Skeletal muscle tissue (tissue), 4 donors: Measurements from ENCODE around the gene DPY19L1. TPM values are rescaled to one million over a fixed set of nuclear protein-coding genes. Genes with fewer than 3 reads are reported as not detected.

Experiments used
- H3K27ac ChIP-seq: one replicate; pipeline ENCODE4 v1.7.0; 2013; ENCODE audit warnings: mild to moderate bottlenecking, low read depth, low read length, inconsistent platforms
- H3K27me3 ChIP-seq, 3 donors: one replicate each; pipeline ENCODE4 v1.7.0; 2013; ENCODE audit warnings: low read length in 3 of 3; ENCODE audit not compliant: control insufficient read depth in 3 of 3, insufficient read depth in 3 of 3
- H3K36me3 ChIP-seq, 3 donors: one replicate each; pipeline ENCODE4 v1.7.0; 2013; ENCODE audit warnings: low read length in 3 of 3; ENCODE audit not compliant: control insufficient read depth in 3 of 3, insufficient read depth in 3 of 3
- H3K4me1 ChIP-seq, 3 donors: one replicate each; pipeline ENCODE4 v1.7.0; 2013; ENCODE audit warnings: low read length in 3 of 3, mild to moderate bottlenecking in 3 of 3; ENCODE audit not compliant: control insufficient read depth in 3 of 3, insufficient read depth in 3 of 3
- H3K4me3 ChIP-seq, 3 donors: one replicate each; pipeline ENCODE4 v1.7.0; 2013; ENCODE audit warnings: low read length in 3 of 3
- H3K9ac ChIP-seq, 3 donors: one replicate each; pipeline ENCODE4 v1.7.0; 2013; ENCODE audit warnings: low read length in 3 of 3, mild to moderate bottlenecking in 3 of 3, moderate library complexity in 2 of 3, low read depth in 1 of 3
- H3K9me3 ChIP-seq, 3 donors: one replicate each; pipeline ENCODE4 v1.7.0; 2013; ENCODE audit warnings: low read length in 3 of 3; ENCODE audit not compliant: control insufficient read depth in 3 of 3
- total RNA-seq: library from RNA; depleted of rRNA; stranded (reverse); fragments of >200 nt; gene quantifications from one replicate; pipeline ENCODE4 v1.2.3, GENCODE V29; 2014
- donor health status: Osteomylitis.

DPY19L1 gene
- total RNA-seq, 1 donor from 2014 or later = 20.4 TPM

DNA sequence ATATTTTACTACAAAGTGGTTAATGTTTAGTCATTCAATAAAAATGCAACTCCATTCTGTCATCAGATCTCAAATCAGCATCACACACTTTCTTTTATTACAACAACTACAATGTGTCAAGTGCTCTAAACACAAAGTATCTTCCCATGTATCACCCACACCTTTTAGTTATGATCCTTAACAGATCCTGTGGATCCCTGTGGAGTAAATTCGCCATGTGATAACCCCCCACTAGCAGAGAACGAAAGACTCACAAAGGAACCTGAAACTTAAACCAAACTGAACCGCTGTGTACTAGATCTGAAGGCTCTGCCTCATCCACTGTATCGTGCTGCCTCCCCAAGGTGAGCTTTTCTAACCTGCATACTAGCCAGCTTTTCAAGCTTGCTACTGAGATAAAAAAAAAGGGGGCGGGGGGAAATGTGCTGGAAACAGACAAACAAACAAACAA, 1.7 kb downstream of the DPY19L1 start:
- Histone ChIP-seq H3K4me3 (no peak overlapping the region), H3K9me3 (no peaks in the 10 kb centered on the region), H3K27ac (no peak overlapping the region), H3K9ac (no peak overlapping the region), H3K27me3 (no peaks in the 10 kb centered on the region), H3K4me1 (peaks cover 9 to 15% (median 9%) of the 10 kb centered on the region in 3 donors), H3K36me3 (no peaks in the 10 kb centered on the region)

DNA sequence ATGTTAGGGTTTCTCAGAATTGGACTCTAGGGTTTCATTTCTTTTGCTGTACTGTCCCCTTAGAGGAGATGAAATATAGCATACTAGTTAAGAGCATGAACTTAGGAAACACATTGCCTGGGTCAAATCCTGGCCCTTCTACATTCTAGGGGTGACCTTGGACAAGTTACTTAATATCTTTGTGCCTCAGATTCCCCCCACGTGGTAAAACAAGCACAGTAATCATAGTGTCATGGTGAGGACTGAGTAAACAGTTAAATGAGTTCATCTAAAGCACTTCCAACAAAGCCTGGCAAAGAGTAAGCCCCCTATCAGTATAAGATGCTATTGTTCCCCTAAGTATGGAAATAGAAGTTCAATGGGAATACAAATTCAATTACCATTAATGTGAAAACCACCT, 5.1 kb downstream of the DPY19L1 start:
- Histone ChIP-seq H3K27ac (no peak overlapping the region), H3K4me3 (no peak overlapping the region), H3K4me1 (peaks cover 3 to 9% (median 5%) of the 10 kb centered on the region in 3 donors)

DNA sequence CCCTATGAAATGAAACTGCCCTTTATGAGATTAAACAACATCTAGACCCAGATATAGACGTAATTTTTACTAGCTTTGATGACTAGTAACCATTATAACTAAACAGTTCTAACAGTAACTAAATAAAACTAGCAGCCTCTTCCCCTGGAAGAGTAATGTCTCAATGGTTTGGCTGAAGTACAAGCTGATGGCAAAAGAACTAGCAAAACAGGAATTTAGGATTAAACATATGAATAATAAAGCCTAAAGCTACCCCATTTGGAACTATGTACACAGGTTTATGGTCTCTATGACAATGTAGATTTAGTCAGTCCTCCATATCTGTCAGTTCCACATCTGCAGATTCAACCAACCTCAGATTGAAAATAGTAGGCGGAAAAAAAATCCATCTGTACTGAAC, 6.4 kb downstream of the DPY19L1 start:
- Histone ChIP-seq H3K4me3 (no peak overlapping the region), H3K36me3 (no peaks in the 10 kb centered on the region), H3K27ac (no peak overlapping the region), H3K4me1 (peaks cover 0 to 2% (median 0%) of the 10 kb centered on the region in 3 donors), H3K27me3 (no peaks in the 10 kb centered on the region), H3K9me3 (no peaks in the 10 kb centered on the region), H3K9ac (no peak overlapping the region)

More for the DNA sequence above, 5.1 kb downstream of the DPY19L1 start:
- Histone ChIP-seq H3K9me3 (no peaks in the 10 kb centered on the region), H3K36me3 (no peaks in the 10 kb centered on the region), H3K27me3 (no peaks in the 10 kb centered on the region), H3K9ac (no peak overlapping the region)

DNA sequence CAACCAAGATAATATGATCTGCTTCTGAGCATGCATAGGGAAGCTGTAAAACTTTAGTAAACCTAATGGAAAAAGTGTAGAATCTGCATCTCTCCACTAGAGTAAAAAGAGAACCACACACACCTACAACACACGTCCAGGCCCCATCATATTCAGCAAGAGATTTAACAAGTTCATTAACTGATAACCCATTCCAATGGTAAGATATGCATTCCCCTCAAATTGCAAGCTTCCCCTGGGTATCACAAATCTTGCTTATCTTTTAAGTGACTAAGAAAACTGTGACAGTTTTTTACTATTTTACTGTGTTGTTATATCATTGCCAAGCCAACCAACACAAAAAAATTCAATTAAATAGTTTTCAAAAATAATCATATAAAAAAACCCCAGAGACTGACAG, 8.0 kb downstream of the DPY19L1 start:
- no peaks in the 10 kb centered on the region for H3K27me3 ChIP-seq
- no peaks in the 10 kb centered on the region for H3K9me3 ChIP-seq
- no peak overlapping the region for H3K4me3 ChIP-seq
- no peaks in the 10 kb centered on the region for H3K36me3 ChIP-seq
- no peak overlapping the region for H3K27ac ChIP-seq
- H3K9ac ChIP-seq = no peak overlapping the region
- H3K4me1 ChIP-seq = no peaks in the 10 kb centered on the region

DNA sequence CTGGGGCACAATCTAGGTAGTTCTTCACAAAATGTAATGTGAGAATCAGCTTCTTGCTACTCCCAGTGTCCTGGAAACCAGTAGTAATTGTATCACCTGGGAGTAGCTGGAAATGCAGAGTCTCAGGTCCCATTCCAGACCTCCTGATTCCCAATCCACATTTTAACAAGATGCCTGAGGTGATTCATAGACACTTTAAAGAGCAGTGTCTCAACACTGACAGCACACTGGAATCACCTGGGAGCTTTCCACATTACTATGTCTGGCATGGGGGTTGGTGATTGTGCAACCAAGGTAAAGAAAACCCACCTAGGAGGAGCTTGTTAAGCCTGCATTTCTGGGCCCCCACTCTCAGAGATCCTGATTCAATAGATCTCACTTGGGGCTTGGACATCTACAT, 11.1 kb downstream of the DPY19L1 start:
- H3K27me3 ChIP-seq = no peaks in the 10 kb centered on the region
- no peaks in the 10 kb centered on the region for H3K36me3 ChIP-seq
- H3K27ac ChIP-seq = no peak overlapping the region
- no peaks in the 10 kb centered on the region for H3K9me3 ChIP-seq
- H3K9ac ChIP-seq = no peak overlapping the region
- no peaks in the 10 kb centered on the region for H3K4me1 ChIP-seq
- H3K4me3 ChIP-seq = no peak overlapping the region

DNA sequence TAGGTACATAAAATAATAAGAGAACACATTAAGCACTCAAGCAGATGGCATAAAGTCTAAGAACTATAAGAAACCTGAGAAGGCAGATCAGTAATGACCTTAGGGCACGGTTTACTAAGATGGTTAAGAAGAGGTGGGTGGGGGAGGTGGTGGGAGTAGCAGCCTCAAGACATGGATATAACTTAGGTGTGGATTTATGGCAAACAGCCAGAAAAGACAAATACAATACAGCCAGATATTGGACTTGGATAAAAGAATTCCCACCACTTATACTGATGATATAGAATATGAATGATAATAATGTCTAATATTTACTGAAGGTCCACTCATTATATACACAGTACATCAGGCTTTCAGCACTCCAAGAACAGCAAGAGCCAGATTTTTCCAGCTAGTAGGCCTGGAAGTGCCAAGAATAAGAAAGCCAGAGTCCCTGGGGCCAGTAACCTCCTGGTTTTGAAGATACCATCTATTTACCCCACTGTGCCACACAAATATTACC, 11.9 kb downstream of the DPY19L1 start:
- H3K27me3 ChIP-seq = no peaks in the 10 kb centered on the region
- H3K36me3 ChIP-seq = no peaks in the 10 kb centered on the region
- no peaks in the 10 kb centered on the region for H3K9me3 ChIP-seq
- no peak overlapping the region for H3K9ac ChIP-seq
- H3K4me3 ChIP-seq = no peak overlapping the region
- H3K27ac ChIP-seq = no peak overlapping the region
- H3K4me1 ChIP-seq = no peaks in the 10 kb centered on the region

DNA sequence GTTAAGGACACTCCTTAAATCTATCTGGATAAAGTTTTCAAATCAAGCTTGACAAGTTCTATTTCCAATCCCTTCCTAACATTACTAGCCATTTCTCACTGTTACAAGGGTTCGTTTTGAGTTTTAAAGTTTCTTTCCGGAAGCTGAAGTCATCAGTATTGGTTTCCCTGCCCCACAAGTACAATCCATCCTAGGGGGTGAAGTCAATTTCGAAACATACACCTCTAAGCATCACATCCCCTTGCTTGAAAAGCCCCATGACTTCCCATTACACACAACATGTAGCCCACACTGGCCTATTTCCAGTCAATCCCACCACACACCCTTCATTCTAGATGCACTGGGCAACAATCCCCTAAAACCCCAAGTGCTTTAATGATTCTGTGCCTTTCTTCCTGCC, 13.0 kb downstream of the DPY19L1 start:
- Histone ChIP-seq H3K27ac (no peak overlapping the region), H3K9ac (no peak overlapping the region), H3K4me1 (no peaks in the 10 kb centered on the region), H3K27me3 (no peaks in the 10 kb centered on the region), H3K9me3 (no peaks in the 10 kb centered on the region), H3K4me3 (no peak overlapping the region), H3K36me3 (no peaks in the 10 kb centered on the region)

DNA sequence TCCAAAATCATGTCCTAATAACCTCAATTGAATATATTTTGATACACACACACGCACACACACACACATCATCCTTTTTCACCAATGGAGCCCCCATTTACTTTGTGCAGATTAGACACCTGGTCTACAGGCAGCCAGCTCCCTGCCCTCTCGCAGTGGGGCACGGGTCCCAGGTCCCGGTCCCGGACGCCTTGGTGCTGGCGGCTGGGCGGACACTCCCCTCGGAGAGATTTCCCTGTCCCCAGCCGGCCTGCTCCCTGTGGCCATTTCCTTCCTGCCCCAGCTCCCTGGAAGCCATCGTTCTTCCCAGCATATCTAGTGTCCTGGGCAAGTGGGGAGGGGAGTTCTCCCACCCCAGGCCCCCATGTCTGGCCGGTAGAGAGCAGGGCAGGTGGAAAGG, 14.6 kb downstream of the DPY19L1 start:
- Histone ChIP-seq H3K36me3 (no peaks in the 10 kb centered on the region), H3K27me3 (no peaks in the 10 kb centered on the region), H3K9ac (no peak overlapping the region), H3K4me1 (no peaks in the 10 kb centered on the region), H3K27ac (no peak overlapping the region), H3K4me3 (no peak overlapping the region), H3K9me3 (no peaks in the 10 kb centered on the region)

DNA sequence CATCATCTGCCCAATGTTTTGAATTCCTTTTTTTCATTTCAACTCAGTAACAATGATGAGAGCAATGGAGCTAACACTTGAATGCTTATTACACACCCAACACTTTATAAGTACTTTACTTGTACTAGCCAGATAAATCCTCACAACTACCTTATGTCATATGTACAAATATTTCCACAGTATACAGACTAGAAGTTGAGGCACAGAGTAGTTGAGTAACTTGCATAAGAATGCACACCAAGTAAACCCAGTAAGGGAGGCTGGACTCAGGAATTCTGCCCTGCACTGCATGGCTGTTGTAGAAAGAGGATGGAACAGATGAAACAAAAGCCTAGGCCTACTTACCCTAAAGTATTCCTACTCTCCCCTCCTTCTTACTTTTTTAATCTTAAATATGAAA, 15.8 kb downstream of the DPY19L1 start:
- H3K36me3 ChIP-seq = no peaks in the 10 kb centered on the region
- H3K9me3 ChIP-seq = no peaks in the 10 kb centered on the region
- no peaks in the 10 kb centered on the region for H3K4me1 ChIP-seq
- no peak overlapping the region for H3K9ac ChIP-seq
- H3K27me3 ChIP-seq = no peaks in the 10 kb centered on the region
- no peak overlapping the region for H3K27ac ChIP-seq
- no peak overlapping the region for H3K4me3 ChIP-seq

DNA sequence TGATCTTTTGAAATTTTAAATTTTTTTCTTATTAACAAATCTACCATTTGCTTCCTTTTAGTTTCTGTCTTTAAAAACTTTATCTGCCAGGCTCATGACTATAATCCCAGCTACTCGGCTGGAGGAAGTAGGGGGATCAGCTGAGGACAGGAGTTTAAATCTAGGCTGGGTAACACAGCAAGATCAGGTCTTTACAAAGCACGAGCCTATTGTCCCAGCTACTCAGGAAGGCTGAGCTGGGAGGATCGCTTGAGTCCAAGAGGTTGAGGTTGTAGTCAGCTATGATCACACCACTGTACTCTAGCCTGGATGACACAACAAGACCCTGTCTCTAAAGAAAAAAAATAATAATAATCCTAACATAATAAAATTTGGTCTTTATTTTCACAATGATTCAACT, 17.5 kb downstream of the DPY19L1 start:
- no peak overlapping the region for H3K4me3 ChIP-seq
- no peaks in the 10 kb centered on the region for H3K27me3 ChIP-seq
- H3K9ac ChIP-seq = no peak overlapping the region
- no peaks in the 10 kb centered on the region for H3K36me3 ChIP-seq
- H3K27ac ChIP-seq = no peak overlapping the region
- no peaks in the 10 kb centered on the region for H3K9me3 ChIP-seq
- no peaks in the 10 kb centered on the region for H3K4me1 ChIP-seq
